HCT116 (cell line): ENCODE data around the gene RPS6KA2. TPM values are rescaled to one million over a fixed set of nuclear protein-coding genes. Genes with fewer than 3 reads are reported as not detected.
A peak's percentile ranks its signal among the peaks of the same experiment; 100 is the strongest.

Source experiments
- ATAC-seq: fragments of 200-7000 bp; cut with Tn5 transposase; 2 replicates; pipeline ENCODE4 v1.9.1; 2020; ENCODE audit warnings: mild to moderate bottlenecking, moderate library complexity
- BruUV-seq: library from RNA; stranded (reverse); fragments of 400-500 nt; replicated peaks from 2 replicates; lab custom pipeline; 2021; lab: Mats Ljungman, UMichigan
- CTCF ChIA-PET: fragments of 300-600 bp; sonication (Branson Sonifier 250); formaldehyde crosslinking; loops from one replicate; lab custom pipeline; 2021; ENCODE audit warnings: antibody characterized with exemption; lab: Charles Lee
- POLR2A ChIA-PET: fragments of 300-600, 350-600 bp; sonication (Branson Sonifier 250); formaldehyde crosslinking; loops from one replicate; lab custom pipeline; 2021; ENCODE audit warnings: antibody characterized with exemption; lab: Charles Lee
- RAD21 ChIA-PET, 2 experiments: fragments of 300-600 bp; sonication (Branson Sonifier 250); formaldehyde crosslinking; loops; one replicate each; lab custom pipeline; 2023; ENCODE audit warnings: low total read pairs in 2 of 2; ENCODE audit not compliant: uncharacterized antibody in 2 of 2, unreplicated experiment in 2 of 2, low non-redundant PET in 1 of 2; lab: Charles Lee
- DNase-seq: peaks from one replicate; pipeline ENCODE4 v3.0.0-alpha.2; 2010; ENCODE audit warnings: low read depth, low spot score
- H2AFZ ChIP-seq: fragments of 200-600 bp; shearing (Covaris generic), sonication (generic); 2 replicates; pipeline ENCODE4 v1.6.1; 2017; ENCODE audit warnings: low read depth, mixed run types, mixed read lengths, antibody characterized with exemption, low read length; ENCODE audit not compliant: poor library complexity, severe bottlenecking
- H3K27ac ChIP-seq: 2 replicates; pipeline ENCODE4 v1.5.1; 2012; ENCODE audit warnings: low read depth, low read length
- H3K27me3 ChIP-seq: fragments of 200-600 bp; sonication (generic); 2 replicates; pipeline ENCODE4 v1.6.1; 2016; ENCODE audit warnings: mixed run types, low read length, mixed read lengths; ENCODE audit not compliant: insufficient read depth
- H3K36me3 ChIP-seq, 2 experiments: fragments of 200-500 bp in 1 of 2; fragments of 200-600 bp in 1 of 2; sonication (Bioruptor generic) in 1 of 2; sonication (generic) in 1 of 2; 2 replicates each; pipeline versions ENCODE4 v1.5.1 to v1.6.1; 2014 to 2016; ENCODE audit warnings: low read length in 2 of 2, inconsistent platforms in 1 of 2, mixed read lengths in 1 of 2, mixed run types in 1 of 2; ENCODE audit not compliant: insufficient read depth in 2 of 2, control insufficient read depth in 1 of 2
- H3K4me1 ChIP-seq, 2 experiments: fragments of 200-600 bp in 1 of 2; sonication (generic) in 1 of 2; 2 replicates each; pipeline versions ENCODE4 v1.5.1 to v1.6.1; 2012 to 2017; ENCODE audit warnings: low read length in 2 of 2, inconsistent platforms in 1 of 2, mild to moderate bottlenecking in 1 of 2, mixed read lengths in 1 of 2, mixed run types in 1 of 2, moderate library complexity in 1 of 2; ENCODE audit not compliant: insufficient read depth in 2 of 2, control insufficient read depth in 1 of 2
- H3K4me2 ChIP-seq: fragments of 200-600 bp; sonication (generic); 2 replicates; pipeline ENCODE4 v1.6.1; 2017; ENCODE audit warnings: mixed run types, low read length, mixed read lengths
- H3K4me3 ChIP-seq, 2 experiments: fragments of 200-600 bp in 1 of 2; sonication (generic) in 1 of 2; replicated peaks in 1 of 2; 2 replicates each; pipeline ENCODE4 v1.5.1; 2011 to 2016; ENCODE audit warnings: low read length in 2 of 2, control low read depth in 1 of 2, low read depth in 1 of 2, mild to moderate bottlenecking in 1 of 2, mixed read lengths in 1 of 2, mixed run types in 1 of 2
- H3K79me2 ChIP-seq: fragments of 200-600 bp; sonication (generic); 2 replicates; pipeline ENCODE4 v1.6.1; 2017; ENCODE audit warnings: mild to moderate bottlenecking, mixed run types, low read length, moderate library complexity, mixed read lengths; ENCODE audit not compliant: insufficient read depth
- H3K9ac ChIP-seq: fragments of 200-600 bp; sonication (generic); 2 replicates; pipeline ENCODE4 v1.6.1; 2016; ENCODE audit warnings: low read length, mixed read lengths
- H3K9me2 ChIP-seq: fragments of 200-600 bp; sonication (generic), shearing (Covaris generic); 2 replicates; pipeline ENCODE4 v1.6.1; 2017; ENCODE audit warnings: mixed run types, mild to moderate bottlenecking, moderate library complexity; ENCODE audit not compliant: insufficient read depth
- H3K9me3 ChIP-seq, 2 experiments: fragments of 200-500 bp in 1 of 2; fragments of 200-600 bp in 1 of 2; sonication (Bioruptor generic) in 1 of 2; sonication (generic) in 1 of 2; 2 replicates each; pipeline ENCODE4 v1.6.1; 2014 to 2017; ENCODE audit warnings: low read length in 2 of 2, mixed read lengths in 2 of 2, inconsistent platforms in 1 of 2, low read depth in 1 of 2, mild to moderate bottlenecking in 1 of 2, mixed run types in 1 of 2, moderate library complexity in 1 of 2; ENCODE audit not compliant: control insufficient read depth in 1 of 2, insufficient read depth in 1 of 2
- H4K20me1 ChIP-seq: fragments of 200-600 bp; sonication (generic), shearing (Covaris generic); 2 replicates; pipeline ENCODE4 v1.6.1; 2017; ENCODE audit warnings: mixed run types, mild to moderate bottlenecking, moderate library complexity; ENCODE audit not compliant: insufficient read depth
- ATF3 ChIP-seq: IDR thresholded peaks from 2 replicates; pipeline ENCODE4 v1.6.1; 2012
- CEBPB ChIP-seq: IDR thresholded peaks from 2 replicates; pipeline ENCODE4 v1.6.1; 2012; ENCODE audit warnings: low read depth
- EGR1 ChIP-seq: IDR thresholded peaks from 2 replicates; pipeline ENCODE4 v1.6.1; 2012; ENCODE audit warnings: low read depth
- EZH2phosphoT487 ChIP-seq: fragments of 200-600 bp; IDR thresholded peaks from 2 replicates; pipeline ENCODE4 v1.6.1; 2018; ENCODE audit warnings: antibody characterized with exemption, borderline replicate concordance
- JUND ChIP-seq: IDR thresholded peaks from 2 replicates; pipeline ENCODE4 v1.6.1; 2012
- POLR2AphosphoS5 ChIP-seq: IDR thresholded peaks from 2 replicates; pipeline ENCODE4 v1.6.1; 2011; ENCODE audit warnings: mild to moderate bottlenecking, low read depth, low read length, moderate library complexity
- RAD21 ChIP-seq: IDR thresholded peaks from 2 replicates; pipeline ENCODE4 v1.6.1; 2012; ENCODE audit warnings: low read depth, mild to moderate bottlenecking
- SP1 ChIP-seq: IDR thresholded peaks from 2 replicates; pipeline ENCODE4 v1.6.1; 2012; ENCODE audit warnings: low read depth
- YY1 ChIP-seq: IDR thresholded peaks from 2 replicates; pipeline ENCODE4 v1.6.1; 2011; ENCODE audit warnings: low read length, low read depth, moderate library complexity, mild to moderate bottlenecking; ENCODE audit not compliant: insufficient replicate concordance; ENCODE audit errors: extremely low read depth
- ZNF274 ChIP-seq: fragments of 200-500 bp; sonication (Bioruptor generic); IDR thresholded peaks from 2 replicates; pipeline ENCODE4 v1.6.1; 2014; ENCODE audit warnings: mild to moderate bottlenecking, low read depth, low read length, inconsistent platforms
- intact Hi-C: fragments of 100-400 bp; cut with micrococcal nuclease; formaldehyde crosslinking; loops from 2 replicates; pipeline ENCODE4 v1.10.0; 2022
- total RNA-seq: library from RNA; stranded (reverse); gene quantifications from one replicate; pipeline ENCODE4 v1.2.1, GENCODE V29; 2021; ENCODE audit not compliant: unreplicated experiment

Gene RPS6KA2
- total RNA-seq, 1 experiment from 2014 or later, result 8.5 TPM

GRCh38 chr6:166663568-166663967 is 36.5 kb upstream of the RPS6KA2 start:
- no peak overlapping the region for H3K4me3 ChIP-seq
- no peak overlapping the region for H2AFZ ChIP-seq
- H3K4me2 ChIP-seq, result no peak overlapping the region
- BruUV-seq, result no TSS peak
- intact Hi-C loops, result no loop called here
- no peaks in the 10 kb centered on the region for H3K27me3 ChIP-seq
- 0 out of 2 replicates have a peak, but pooled peaks have one; percentile 38 for ATAC-seq
- TF ChIP-seq ZNF274, result no peak
- no peak for TF ChIP-seq EZH2phosphoT487
- no peak for TF ChIP-seq EGR1
- TF ChIP-seq CEBPB, result no peak
- TF ChIP-seq SP1, result no peak
- no peak for TF ChIP-seq POLR2AphosphoS5
- no peak for TF ChIP-seq JUND
- no peak for TF ChIP-seq ATF3
- TF ChIP-seq YY1, result no peak
- H4K20me1 ChIP-seq, result no peaks in the 10 kb centered on the region
- H3K9ac ChIP-seq, result no peak overlapping the region
- H3K9me2 ChIP-seq, result no peaks in the 10 kb centered on the region
- no peak overlapping the region for H3K27ac ChIP-seq
- ChIA-PET RAD21 (no interaction called here), POLR2A (no interaction called here), CTCF (no interaction called here)
- H3K36me3 ChIP-seq, result no peaks in the 10 kb centered on the region
- H3K79me2 ChIP-seq, result no peaks in the 10 kb centered on the region
- no peaks in the 10 kb centered on the region for H3K9me3 ChIP-seq
- no peak for DNase-seq
- H3K4me1 ChIP-seq, result peaks cover 0 to 4% of the 10 kb centered on the region in 2 experiments; a peak in 1 of 4 replicates

- Histone ChIP-seq H3K4me1 (peaks cover 0 to 4% of the 10 kb centered on the region in 2 experiments; a peak in 1 of 4 replicates), H3K9me2 (no peaks in the 10 kb centered on the region), H3K4me3 (no peak overlapping the region), H4K20me1 (no peaks in the 10 kb centered on the region), H3K4me2 (no peak overlapping the region), H3K79me2 (no peaks in the 10 kb centered on the region), H3K9me3 (no peaks in the 10 kb centered on the region), H3K9ac (no peak overlapping the region), H2AFZ (no peak overlapping the region), H3K36me3 (no peaks in the 10 kb centered on the region), H3K27me3 (no peaks in the 10 kb centered on the region), H3K27ac (no peak overlapping the region)
- no peak for DNase-seq
- ChIA-PET RAD21 (no interaction called here), CTCF (no interaction called here), POLR2A (no interaction called here)
- peak; percentile 17; the same call in 1 of the 2 replicates for TF ChIP-seq RAD21
- no peak for TF ChIP-seq JUND
- ATAC-seq, result no peak
- no TSS peak for BruUV-seq
- intact Hi-C loops, result no loop called here
Observed at GRCh38 chr6:166662690-166663089, 35.6 kb upstream of the RPS6KA2 start.
